Measurements from ENCODE around the gene RNF149.

The RNF149 gene

DNA sequence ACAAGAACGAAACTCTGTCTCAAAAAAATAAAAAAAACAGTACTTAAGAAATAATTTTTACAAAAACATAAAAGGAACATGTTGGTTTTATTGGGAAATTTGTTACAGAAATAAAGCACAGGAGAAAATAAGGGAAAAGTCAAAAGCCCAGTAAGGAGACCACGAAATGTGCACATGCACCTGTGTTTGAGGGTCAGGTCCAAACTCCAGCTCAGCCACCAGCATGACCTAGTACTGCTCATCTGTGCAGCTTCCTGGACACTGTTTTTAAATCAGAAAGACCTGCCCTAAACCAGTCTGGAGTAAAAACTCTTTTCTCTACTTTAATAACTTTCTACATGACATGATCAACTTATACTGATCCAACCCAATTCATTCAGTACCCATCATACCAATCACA is 21.2 kb downstream of the RNF149 start:
- no peak overlapping the region for H3K4me3 ChIP-seq (ENCODE audit: low read depth, low read length)
- DNase-seq (ENCODE audit: low read depth), result no peak
- no peak for TF ChIP-seq CTCF (IDR thresholded peaks at IDR 0.05; ENCODE audit: insufficient read depth, low read depth, low read length, missing control alignments)

- no peak for DNase-seq (ENCODE audit: low read depth)
- H3K4me3 ChIP-seq (ENCODE audit: low read depth, low read length), result no peak overlapping the region
- TF ChIP-seq CTCF (IDR thresholded peaks at IDR 0.05; ENCODE audit: insufficient read depth, low read depth, low read length, missing control alignments), result no peak
Observed at GRCh38 chr2:101286684-101287083, 21.8 kb downstream of the RNF149 start.

DNA sequence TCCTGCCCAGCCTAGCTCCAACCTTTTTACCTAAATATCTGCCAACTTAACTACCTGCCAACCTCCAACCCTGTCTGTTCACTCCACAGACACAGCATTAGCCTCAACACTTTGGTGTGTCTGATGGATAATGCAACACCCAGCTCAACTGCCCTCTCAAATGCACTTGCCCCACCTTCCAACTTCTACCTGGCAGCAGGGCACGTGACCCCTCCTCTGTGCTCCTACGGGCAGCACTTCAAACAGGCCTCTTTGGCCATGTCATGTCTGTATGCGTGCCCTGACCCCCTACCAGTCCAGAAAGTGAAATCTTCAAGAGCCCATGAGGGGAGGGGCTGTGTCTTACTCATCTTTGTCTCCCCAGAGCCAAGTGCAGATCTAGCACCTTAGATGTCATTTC is 25.5 kb downstream of the RNF149 start:
- no peak overlapping the region for H3K4me3 ChIP-seq (ENCODE audit: low read depth, low read length)
- no peak for TF ChIP-seq CTCF (IDR thresholded peaks at IDR 0.05; ENCODE audit: insufficient read depth, low read depth, low read length, missing control alignments)
- no peak for DNase-seq (ENCODE audit: low read depth)

DNA sequence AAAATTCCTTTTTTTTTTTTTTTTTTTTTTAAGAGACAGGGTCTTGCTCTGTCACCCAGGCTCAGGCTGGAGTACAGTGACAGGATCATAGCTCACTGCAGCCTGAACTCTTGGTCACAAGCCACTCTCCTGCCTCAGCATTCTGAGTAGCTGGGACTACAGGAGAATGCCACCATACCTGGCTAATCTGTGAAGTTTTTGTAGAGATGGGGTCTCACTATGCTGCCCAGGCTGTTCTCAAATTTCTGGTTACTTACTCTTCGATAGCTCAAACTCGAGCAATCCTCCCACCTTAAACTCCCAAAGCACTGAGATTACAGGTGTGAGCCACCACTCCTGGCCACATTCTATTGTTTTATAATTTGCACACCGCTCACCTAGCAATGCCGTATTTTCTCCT is 27.0 kb downstream of the RNF149 start:
- no peak for TF ChIP-seq CTCF (IDR thresholded peaks at IDR 0.05; ENCODE audit: insufficient read depth, low read depth, low read length, missing control alignments)
- no peak overlapping the region for H3K4me3 ChIP-seq (ENCODE audit: low read depth, low read length)
- DNase-seq (ENCODE audit: low read depth), result no peak

DNA sequence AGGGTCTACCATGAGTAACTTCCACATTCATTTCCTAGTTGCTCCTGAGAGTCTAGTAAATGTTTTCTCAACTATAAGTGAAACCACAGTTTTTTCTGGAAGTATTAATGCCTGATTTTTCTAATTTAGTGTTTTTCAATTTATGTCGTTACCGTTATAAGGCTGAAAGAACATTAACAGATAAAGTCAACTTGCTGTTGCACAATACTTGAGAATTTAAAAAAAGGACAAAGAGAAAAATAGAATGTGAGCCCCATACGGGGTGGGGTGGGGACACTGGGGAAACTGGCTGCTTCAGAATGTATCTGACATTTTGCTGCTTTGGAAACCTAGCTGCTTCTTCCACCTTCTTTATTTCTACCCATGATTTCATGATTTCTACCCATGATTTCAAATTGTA is 29.6 kb downstream of the RNF149 start:
- TF ChIP-seq CTCF (IDR thresholded peaks at IDR 0.05; ENCODE audit: insufficient read depth, low read depth, low read length, missing control alignments), result no peak
- no peak overlapping the region for H3K4me3 ChIP-seq (ENCODE audit: low read depth, low read length)
- DNase-seq (ENCODE audit: low read depth), result no peak

DNA sequence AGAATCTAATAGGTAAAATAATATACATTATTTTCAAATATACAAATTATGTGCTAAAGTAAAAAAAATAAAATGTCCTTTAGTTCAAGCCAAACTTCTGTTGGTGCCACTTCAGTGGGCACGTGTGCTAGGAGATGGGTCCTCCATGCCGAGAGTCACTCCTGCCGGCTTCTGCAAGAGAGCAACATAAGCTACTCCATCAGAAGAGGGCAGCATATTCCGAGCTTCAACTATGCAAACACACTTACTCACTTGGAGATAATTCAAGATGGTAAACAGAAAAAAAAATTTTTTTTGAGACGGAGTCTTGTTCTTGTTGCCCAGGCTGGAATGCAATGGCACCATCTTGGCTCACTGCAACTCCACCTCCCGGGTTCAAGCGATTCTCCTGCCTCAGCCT is 31.4 kb downstream of the RNF149 start:
- TF ChIP-seq CTCF (IDR thresholded peaks at IDR 0.05; ENCODE audit: insufficient read depth, low read depth, low read length, missing control alignments), result no peak
- no peak for DNase-seq (ENCODE audit: low read depth)
- H3K4me3 ChIP-seq (ENCODE audit: low read depth, low read length), result no peak overlapping the region

- H3K4me3 ChIP-seq (ENCODE audit: low read depth, low read length), result no peak overlapping the region
- TF ChIP-seq CTCF (IDR thresholded peaks at IDR 0.05; ENCODE audit: insufficient read depth, low read depth, low read length, missing control alignments), result no peak
- DNase-seq (ENCODE audit: low read depth), result no peak
Observed at GRCh38 chr2:101274142-101274541, 34.4 kb downstream of the RNF149 start.

Measured in GM12865 (cell line).